LNCAP (cell line): ENCODE results near the gene CRTC1.

ENCODE experiments used
- CTCF ChIP-seq: fragments of 450-650 bp; IDR thresholded peaks from 2 replicates; pipeline ENCODE4 v1.5.1; 2017; ENCODE audit warnings: mild to moderate bottlenecking

CRTC1 gene

GRCh38 chr19:18738961-18739690, 55.6 kb downstream of the CRTC1 start:
- no peak for TF ChIP-seq CTCF

- TF ChIP-seq CTCF, result no peak
Measured at GRCh38 chr19:18741124-18742121, 57.9 kb downstream of the CRTC1 start.

DNA sequence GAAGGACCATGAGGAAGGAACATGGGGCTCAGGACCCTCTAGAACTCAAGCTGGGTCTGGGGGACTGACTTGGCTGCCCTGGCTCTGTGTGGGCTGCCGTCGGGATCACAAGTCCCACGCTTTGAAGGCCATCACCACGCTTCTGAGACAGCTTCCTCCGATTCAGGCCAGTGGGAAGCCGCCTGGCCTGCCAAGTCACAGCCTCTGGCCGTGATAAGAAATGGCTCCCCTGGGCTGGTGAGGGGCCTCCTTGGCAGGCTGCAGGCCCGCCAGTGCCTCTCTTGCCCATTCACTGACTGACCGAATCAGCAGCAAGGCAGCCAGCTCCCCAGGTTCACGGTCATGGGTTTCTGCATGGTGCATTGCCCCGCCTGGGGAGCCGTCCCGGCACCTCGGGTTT, 58.8 kb downstream of the CRTC1 start:
- no peak for TF ChIP-seq CTCF

GRCh38 chr19:18742838-18743783, 59.6 kb downstream of the CRTC1 start:
- no peak for TF ChIP-seq CTCF

- TF ChIP-seq CTCF, result no peak
Measured at GRCh38 chr19:18743784-18744418, 60.4 kb downstream of the CRTC1 start.

GRCh38 chr19:18745012-18745735, 61.7 kb downstream of the CRTC1 start:
- no peak for TF ChIP-seq CTCF
